NK-92 (cell line): ENCODE results near the gene PRSS21.

ENCODE experiments used
- DNase-seq: peaks from one replicate; lab custom pipeline; 2025; ENCODE audit not compliant: unreplicated experiment; lab: John Stamatoyannopoulos, UW

Gene PRSS21

DNA sequence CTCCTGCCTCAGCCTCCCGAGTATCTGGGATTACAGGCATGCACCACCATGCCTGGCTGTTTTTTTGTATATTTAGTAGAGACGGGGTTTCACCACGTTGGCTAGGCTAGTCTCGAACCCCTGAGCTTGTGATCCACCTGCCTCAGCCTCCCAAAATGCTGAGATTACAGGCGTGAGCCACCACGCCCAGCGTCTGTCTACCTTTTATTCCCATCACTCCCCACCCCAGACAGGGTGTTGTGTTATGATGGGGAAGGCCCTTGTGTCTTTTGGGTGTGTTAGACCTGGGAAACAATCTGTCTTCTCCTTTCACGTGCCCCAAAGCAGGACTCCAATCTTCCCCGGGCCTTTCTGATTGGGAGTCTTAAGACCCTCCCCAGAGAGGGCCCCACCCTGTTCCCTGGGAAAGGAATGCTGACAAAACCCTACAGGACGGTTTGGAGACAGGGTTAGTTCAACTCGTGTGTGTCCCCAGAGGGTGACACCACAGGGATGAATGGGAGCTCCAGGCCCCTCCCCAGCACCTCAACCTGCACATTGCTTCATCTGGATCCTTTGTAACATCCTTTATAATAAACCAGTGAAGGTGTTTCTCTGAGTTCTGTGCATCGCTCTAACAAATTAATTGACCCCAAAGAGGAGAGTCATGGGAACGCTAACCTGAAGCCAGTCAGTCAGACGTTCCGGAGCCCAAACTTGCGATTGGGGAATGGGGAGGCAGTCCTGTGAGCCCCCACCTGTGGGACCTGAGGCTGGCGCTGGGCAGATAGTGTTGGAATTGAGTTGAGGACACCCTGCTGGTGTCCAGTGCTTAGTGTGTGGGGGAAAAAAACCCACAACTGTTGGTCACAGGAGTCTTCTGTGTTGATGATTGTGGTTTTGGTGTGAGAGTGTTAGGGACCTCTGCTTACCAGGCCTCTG, 36.8 kb upstream of the PRSS21 start:
- no peak for DNase-seq

DNA sequence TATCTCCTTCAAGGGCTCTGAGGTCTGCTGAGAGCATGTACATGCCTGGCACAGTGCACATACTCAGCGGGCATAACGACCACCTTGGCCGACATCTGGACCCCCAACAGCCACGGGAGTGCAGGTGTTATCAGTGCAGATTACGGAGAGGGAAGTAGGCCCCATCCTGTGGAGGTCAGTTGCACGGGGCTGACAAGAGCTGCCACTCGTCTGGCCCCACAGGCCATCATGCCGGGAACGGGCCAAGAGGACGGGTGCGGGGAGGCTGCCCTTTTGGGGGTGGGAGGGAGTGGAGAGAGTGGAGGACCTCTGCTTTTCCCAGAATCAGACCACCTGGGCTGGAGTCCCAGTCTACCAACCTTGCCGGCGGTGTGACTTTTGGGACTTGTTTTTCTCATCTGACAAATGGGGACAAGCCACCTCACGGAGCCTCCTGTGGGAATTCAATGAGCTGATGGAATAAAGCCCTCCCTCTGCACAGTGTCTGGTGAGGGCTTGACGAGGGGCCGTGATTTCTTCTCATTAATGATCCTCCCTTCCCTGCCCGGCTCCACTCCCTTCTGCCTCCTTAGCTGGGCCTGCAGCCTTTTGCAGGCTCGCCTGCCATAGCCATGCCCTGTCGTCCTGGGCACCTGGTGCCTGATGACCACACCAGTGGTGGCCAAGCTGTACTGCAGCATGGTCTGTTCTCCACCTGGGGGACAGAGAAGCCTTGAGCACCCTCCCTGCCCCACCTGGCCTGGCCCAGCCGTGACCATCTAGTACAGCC, 34.3 kb upstream of the PRSS21 start:
- DNase-seq, result no peak

DNA sequence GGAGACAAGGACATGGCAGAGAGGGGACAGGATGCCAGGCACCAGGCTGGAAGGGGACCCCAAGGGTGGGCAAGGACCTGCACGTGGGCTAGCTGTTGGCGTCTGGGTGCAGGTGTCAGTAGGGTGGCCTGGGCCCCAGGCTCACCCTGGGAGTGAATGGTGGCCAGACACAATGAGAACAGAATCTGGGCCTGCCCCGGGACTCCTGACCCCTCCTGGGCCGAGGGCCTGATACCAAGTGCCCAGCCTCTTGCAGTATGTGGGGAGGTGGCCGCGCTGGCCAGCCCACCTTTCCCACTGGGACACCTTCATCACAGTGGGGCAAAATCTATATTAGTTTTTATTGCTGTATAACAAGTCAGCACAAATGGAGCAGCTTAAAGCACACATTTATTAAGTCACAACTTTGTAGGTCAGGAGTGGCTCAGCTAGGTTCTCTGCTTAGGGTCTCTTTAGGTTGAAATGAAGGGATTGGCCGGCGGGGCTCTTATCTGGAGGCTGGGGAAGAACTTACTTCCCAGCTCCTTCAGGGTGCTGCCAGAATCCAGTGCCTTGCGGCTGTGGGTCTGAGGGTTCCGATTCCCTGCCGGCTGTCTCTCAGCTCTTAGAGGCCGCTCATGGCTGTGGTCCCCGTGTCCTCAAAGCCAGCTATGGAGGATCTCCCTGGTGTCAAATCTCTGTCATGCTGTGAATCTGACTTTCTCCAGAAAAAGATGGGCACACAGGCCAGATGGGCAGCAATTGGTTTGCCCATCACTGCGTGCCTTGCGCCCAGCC, 33.3 kb upstream of the PRSS21 start:
- DNase-seq, result no peak

DNA sequence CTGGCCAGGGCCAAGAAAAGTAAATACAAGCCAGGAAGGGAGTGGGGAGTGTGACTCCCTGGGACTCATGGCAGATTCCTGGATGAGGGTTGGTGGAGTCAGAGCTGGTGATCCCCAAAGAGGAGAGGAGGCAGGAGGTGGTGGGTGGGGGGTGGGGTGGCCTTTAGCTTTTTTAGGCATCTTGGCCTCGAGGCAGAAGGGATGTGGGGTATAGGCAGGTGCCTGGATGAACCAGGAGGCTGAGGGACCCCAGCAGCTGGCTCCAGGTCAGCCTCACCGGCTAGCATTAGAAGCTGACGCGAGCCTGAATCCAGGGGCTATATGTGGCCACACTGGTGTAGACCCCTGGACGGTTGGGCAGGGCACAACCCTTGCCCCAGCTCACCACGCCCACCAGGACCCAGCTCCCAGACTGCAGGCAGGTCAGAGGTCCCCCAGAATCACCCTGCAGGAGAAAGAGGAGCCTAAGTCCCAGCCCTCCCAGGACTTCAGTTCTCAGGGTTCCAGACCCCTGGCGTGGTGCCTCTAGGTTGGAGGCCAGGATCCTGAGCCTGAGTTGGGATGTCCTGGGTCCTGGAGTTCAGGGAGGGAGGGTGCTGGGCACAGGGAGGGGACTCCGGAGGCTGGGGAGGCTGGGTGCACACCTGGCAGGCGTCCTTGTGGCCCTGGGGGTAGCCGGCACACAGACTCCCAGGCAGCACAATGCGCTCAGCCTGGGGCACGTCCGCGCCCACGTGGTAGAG, 32.5 kb upstream of the PRSS21 start:
- no peak for DNase-seq

DNA sequence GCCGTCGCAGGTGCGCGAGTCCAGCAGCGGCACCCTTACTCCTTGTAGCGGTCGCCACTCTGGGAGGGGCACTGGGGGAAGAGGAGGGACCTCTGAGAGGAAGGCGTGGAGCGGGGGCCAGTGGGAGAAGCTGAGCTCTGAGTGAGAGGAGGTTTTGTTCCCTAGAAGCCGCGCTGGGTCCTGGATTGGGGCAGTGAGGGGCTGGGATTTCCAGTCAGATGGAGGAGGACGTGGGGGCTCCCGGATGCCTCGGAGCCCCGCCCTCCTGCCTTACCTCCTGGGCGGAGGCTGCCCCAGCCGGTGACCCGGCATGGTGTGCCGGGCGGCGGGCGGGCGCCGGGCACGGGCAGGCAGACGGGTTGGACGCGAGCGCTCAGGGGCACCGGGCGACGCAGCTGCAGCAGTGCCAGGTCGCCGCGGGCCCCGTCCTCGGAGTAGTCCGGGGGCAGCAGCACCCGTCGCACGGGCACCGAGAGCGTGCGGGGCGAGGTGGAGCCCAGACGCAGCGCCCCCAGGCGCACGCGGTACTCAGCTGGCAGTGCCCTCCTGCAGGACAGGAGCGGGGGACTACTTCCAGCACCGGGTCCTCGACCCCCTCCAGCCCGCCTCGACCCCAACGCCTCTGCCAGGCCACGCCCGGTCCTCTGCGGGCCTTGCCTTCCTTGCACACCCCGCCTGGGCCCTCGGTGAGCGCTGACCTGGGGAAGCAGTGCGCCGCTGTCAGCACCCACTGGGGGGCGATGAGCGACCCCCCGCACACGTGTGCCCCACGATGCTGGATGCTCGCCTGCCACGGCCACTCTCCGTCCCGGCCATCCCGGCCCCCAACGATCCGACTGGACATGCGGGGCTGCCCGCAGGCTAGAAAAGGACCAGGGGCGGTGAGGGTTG, 31.7 kb upstream of the PRSS21 start:
- DNase-seq, result no peak

DNA sequence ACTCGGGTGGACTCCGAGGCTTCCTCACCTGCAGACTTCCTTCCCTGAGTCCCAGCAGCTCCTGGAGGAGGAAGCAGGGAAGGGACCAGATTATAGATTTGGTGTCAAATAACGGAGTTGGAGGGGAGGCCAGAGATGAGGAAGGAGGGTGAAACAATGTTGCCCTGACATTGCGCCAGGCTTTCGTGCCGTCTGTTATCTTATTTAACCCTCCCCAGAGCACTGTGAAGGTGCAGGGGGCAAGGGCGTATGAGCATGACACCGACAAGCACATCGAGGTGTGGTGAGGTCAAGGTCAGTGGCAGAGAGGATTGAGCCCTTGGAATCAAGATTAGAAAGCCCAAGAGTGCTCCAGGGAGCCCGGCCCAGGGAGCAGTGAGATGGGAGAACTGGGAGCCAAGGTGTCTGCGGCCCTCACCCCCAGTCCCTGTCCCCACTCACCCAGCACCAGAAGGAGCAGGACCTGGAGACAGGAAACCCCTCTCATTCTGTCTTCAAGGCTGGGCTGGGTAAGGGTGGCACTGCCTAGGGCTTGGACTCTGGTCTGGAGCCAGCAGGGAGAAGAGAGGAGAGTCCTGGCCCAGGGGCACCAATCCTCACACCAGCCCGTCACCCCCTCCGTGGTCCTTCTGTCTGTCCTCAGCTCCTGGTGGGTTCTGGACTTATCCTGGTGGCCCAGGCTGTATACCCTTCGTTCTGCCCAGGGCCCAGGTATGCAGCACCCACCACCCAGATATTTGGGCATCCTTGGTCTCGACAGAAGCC, 30.8 kb upstream of the PRSS21 start:
- no peak for DNase-seq

DNA sequence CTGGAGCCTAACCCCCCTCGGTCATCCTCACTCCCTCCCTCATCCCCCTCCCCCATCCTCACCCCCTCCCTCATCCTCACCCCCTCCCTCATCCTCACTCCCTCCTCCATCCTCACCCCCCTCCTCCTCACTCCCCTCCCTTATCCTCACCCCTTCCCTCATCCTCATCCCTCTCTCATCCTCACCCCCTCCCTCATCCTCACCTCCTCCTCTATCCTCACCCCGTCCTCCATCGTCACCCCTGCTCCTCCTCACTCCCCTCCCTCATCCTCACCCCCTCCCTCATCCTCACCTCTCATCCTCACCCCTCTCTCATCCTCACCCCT, 30.2 kb upstream of the PRSS21 start:
- DNase-seq, result no peak

DNA sequence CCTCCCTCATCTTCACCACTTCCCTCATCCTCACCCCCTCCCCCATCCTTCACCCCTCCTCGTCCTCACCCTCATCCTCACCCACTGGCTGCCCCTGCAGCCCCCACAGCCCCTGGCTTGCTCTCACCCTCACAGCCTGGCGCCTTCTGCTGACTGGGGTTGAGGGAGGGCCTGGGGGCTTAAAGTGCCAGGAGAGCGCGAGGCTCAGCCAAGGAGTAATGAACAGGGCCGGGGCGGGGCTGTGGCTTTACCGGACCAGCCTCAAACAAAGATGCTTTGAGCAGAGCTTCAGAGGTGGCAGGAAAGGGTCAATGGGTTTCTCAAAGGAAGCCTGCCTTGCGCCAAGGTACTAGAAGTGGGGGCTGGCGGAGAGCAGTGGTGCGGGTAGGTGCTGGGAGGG, 29.6 kb upstream of the PRSS21 start, which contains the start of gene PRSS33:
Gene PRSS33, minus strand, starts transcription at position 155 of the 400 bp plus-strand sequence. CDS start 1,013 bp downstream, outside the sequence.
- no peak for DNase-seq

DNA sequence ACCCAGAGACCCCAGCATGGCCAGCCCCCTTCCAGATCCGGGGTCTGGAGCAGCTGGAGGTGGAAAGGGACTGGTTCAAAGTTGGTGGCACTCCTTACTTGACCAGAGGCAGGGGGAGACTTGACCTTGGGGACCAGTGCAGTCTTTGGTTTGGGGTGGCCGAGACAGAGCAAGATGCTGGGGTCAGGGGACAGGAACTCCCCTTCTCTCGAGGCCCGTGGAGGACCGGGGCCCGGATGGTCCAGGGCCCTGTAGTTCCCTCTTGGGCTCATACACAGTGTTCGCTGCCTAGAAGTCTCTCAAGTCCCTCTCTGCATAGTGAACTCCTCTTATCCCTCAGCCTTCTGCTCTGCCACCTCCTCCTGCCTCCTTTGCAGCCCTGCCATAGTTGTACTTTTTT, 29.1 kb upstream of the PRSS21 start:
- no peak for DNase-seq

DNA sequence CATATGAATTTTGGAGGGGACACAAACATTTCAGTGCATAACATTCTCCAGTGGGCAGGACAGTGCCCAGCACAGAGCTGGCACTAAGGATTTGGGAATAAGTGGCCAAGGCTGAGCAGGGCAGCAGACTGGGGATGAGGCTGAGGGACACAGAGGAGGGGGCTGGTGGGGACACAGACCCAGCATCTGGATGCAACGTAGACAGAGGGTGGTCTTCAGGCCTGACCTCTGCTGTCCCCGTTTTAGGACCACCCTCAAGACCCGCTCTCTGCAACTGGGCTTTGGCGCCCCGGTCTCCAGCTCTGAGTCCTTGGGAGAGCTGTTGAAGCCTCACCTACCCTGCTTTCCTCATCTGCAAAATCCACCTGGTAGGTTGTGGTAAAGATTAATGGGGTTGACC, 26.4 kb upstream of the PRSS21 start:
- DNase-seq, result no peak

DNA sequence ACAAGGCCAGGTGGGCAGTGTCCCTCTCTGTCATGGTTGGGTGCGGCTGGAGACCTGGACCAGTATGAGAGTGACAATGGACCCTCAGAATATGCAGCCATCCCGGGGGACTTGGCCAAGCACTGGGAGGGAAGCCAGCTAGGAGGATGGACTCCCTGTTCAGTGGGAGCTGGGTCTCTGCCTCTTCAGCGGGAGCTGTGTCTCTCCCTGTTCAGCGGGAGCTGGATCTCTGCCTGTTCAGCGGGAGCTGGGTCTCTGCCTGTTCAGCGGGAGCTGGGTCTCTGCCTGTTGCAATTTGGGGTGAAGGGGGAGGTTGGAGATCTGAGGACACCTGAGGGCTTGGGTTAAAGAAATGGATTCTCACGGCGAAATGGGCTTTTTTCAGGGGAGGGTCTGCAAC, 25.9 kb upstream of the PRSS21 start:
- DNase-seq, result no peak

DNA sequence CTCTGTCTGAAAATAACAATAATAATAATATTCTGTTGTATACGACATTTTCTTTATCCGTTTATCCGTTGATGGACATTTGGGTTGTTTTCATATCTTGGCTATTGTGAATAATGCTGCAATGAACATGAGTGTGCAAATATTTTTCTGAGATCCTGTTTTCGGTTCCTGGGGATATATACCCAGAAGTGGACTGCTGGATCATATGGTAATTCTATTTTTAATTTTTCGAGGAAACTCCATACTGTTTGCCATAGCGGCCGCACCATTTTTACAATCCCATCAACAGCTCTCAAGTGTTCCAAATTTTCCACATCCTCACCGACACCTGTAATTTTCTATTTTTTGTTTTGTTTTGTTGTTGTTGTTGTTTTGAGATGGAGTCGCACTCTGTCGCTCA, 24.1 kb upstream of the PRSS21 start:
- DNase-seq, result no peak

DNA sequence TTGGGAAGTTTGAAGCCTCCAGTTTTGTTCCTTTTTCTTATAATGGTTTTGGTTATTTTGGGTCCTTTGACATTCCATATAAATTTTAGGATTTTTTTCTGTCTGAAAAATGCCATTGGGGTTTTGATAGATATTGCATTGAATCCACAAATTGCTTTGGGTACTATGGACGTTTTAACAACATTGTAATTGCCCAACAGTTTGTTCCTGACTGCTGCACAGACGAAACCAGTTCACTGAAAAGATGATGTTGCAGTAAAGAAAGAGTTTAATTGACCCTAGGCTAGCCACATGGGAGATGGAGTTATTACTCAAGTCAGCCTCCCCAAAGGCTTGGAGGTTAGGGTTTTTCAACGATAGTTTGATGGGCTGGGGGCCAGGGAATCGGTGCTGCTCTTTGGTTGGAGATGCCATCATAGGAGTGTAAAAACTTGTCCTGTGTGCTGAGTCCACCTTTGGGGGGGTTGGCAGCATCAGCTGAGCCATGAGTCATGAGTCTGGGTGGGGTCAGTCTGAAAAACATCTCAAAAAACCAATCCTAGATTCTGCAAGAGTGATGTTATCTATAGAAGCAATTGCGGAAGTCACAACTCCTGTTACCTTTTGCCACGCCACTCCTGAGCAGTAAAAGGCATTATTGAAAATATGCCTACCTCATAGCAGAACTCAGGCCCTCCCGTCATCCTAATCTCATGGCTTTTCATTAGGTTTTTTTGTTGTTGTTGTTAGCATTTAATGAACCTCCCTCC, 21.5 kb upstream of the PRSS21 start:
- no peak for DNase-seq

DNA sequence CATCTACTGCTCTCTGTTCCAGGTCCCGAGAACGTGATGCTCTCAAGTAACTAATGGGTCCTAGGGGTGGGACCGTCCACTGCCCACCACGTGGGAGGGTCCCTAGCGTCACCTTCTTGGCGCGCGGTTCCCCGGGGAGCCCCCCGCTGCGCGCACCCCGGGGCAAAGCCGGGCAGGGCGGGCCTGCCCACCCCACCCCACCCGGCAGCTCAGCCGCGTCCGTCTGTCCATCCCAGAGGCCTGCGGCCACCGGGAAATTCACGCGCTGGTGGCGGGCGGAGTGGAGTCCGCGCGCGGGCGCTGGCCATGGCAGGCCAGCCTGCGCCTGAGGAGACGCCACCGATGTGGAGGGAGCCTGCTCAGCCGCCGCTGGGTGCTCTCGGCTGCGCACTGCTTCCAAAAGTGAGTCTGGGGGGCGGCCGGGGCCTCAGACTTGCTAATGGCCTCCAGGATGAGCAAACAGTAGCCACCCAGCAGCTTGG, 18.3 kb upstream of the PRSS21 start:
- DNase-seq, result no peak

DNA sequence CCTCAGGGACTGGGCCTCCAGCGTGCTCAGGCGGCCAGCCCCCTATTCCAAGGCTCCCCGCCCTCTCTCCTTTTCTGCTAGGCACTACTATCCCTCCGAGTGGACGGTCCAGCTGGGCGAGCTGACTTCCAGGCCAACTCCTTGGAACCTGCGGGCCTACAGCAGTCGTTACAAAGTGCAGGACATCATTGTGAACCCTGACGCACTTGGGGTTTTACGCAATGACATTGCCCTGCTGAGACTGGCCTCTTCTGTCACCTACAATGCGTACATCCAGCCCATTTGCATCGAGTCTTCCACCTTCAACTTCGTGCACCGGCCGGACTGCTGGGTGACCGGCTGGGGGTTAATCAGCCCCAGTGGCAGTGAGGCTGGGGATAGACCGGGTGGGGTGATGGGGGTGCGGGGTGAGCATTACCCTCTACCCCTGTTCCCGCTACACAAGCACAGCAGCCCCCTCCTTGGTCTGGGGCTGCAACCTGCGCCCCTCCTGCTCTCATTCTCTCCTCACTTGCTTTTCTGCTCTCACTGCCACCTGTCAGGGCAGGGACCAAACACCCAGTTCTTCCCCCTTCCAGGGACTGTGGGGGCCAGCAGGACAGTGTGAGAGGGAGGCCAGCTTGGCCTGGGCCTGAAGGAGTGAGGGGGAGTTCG, 17.7 kb upstream of the PRSS21 start:
- DNase-seq, result no peak

DNA sequence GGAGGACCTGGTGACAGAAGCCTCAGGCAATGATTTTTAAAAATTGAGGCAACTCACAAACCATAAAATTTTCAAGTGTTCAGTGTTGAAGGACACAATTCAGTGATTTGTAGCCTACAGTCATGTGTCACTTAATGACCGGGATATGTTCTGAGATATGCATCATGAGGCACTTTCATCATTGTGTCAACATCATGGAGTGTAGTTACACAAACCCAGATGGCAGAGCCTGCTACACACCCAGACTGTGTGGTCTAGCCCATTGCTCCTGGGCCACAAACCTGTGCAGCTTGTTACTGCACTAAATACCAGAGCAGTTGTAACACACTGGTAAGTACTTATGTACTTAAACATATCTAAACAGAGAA, 17.2 kb upstream of the PRSS21 start:
- DNase-seq, result no peak

DNA sequence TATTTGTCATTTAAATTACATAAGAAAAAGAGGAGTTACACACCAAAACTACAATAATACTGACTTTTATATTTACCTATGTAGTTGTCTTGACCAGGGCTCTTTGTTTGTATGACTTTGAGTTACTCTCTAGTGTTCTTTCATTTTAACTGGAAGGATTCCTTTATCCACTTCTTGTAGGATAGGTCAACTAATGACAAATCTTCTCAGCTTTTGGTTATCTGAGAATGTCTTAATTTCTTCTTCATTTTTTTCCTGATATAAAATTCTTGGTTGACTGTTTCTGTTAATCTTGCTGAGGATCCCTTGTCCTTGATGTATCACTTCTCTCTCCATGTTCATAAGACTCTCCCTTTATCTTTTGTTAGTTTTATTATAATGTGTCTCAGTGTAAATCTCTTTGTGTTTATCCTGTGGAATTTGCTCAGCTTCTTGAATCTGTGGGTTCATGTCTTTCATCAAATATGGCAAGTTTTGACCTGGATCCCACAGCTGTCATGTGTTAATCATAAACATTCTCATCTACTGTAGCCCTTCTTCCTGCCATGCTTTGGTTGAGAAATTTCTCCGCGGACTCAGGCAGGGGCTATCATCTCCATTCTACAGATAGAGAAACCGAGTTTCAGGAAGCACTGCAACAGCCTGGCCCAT, 13.4 kb upstream of the PRSS21 start:
- DNase-seq, result no peak
